Caco-2 (cell line): Measurements from ENCODE around the gene PPAN. TPM values are rescaled to one million over a fixed set of nuclear protein-coding genes. Genes with fewer than 3 reads are reported as not detected.

Source experiments
- BruUV-seq: library from RNA; stranded (reverse); fragments of 400-500 nt; replicated peaks from 2 replicates; lab custom pipeline; 2021; lab: Mats Ljungman, UMichigan
- CTCF ChIA-PET: fragments of 300-600 bp; sonication (Branson Sonifier 250); formaldehyde crosslinking; loops from one replicate; lab custom pipeline; 2022; ENCODE audit warnings: antibody characterized with exemption; lab: Charles Lee
- POLR2A ChIA-PET: fragments of 300-600 bp; sonication (Branson Sonifier 250); formaldehyde crosslinking; loops from one replicate; lab custom pipeline; 2022; ENCODE audit warnings: antibody characterized with exemption; lab: Charles Lee
- DNase-seq, 2 experiments: peaks; one replicate each; pipeline versions ENCODE4 v3.0.0 to v3.0.0-alpha.2; 2020 to 2022
- H3K27me3 ChIP-seq: replicated peaks from 2 replicates; pipeline ENCODE4 v1.6.0; 2011; ENCODE audit warnings: low read length; ENCODE audit not compliant: control insufficient read depth, insufficient read depth
- H3K36me3 ChIP-seq: 2 replicates; pipeline ENCODE4 v1.5.1; 2011; ENCODE audit warnings: low read length; ENCODE audit not compliant: control insufficient read depth, insufficient read depth
- H3K4me1 ChIP-seq: fragments of 250-450 bp; sonication (Bioruptor Pico); 2 replicates; pipeline ENCODE4 v1.5.1; 2020; ENCODE audit warnings: mild to moderate bottlenecking
- H3K4me3 ChIP-seq: 2 replicates; pipeline ENCODE4 v1.5.1; 2011; ENCODE audit warnings: low read depth, mild to moderate bottlenecking, control low read depth, low read length
- H3K9me3 ChIP-seq: fragments of 250-450 bp; sonication (Bioruptor Pico); 2 replicates; pipeline ENCODE4 v1.5.1; 2020; ENCODE audit warnings: mild to moderate bottlenecking, moderate library complexity
- H3K27ac Mint-ChIP-seq: one replicate; pipeline ENCODE4 v1.8.0; 2022; ENCODE audit warnings: mixed read lengths; ENCODE audit not compliant: unreplicated experiment
- H3K27me3 Mint-ChIP-seq: one replicate; pipeline ENCODE4 v1.8.0; 2022; ENCODE audit warnings: mixed read lengths; ENCODE audit not compliant: insufficient read depth, unreplicated experiment
- H3K36me3 Mint-ChIP-seq: one replicate; pipeline ENCODE4 v1.8.0; 2022; ENCODE audit warnings: mild to moderate bottlenecking, mixed read lengths; ENCODE audit not compliant: insufficient read depth, unreplicated experiment
- H3K4me1 Mint-ChIP-seq: one replicate; pipeline ENCODE4 v1.8.0; 2022; ENCODE audit warnings: low read depth, mixed read lengths; ENCODE audit not compliant: unreplicated experiment
- H3K4me3 Mint-ChIP-seq: one replicate; pipeline ENCODE4 v1.8.0; 2022; ENCODE audit warnings: mild to moderate bottlenecking, moderate library complexity, mixed read lengths; ENCODE audit not compliant: unreplicated experiment
- H3K9me3 Mint-ChIP-seq: one replicate; pipeline ENCODE4 v1.8.0; 2022; ENCODE audit warnings: mixed read lengths; ENCODE audit not compliant: unreplicated experiment
- intact Hi-C: fragments of 100-400 bp; cut with micrococcal nuclease; formaldehyde crosslinking; loops from one replicate; pipeline ENCODE4 v1.10.0; 2022; ENCODE audit not compliant: unreplicated experiment
- total RNA-seq: library from RNA; stranded (reverse); gene quantifications from 2 replicates; pipeline ENCODE4 v1.2.3, GENCODE V29; 2022
- TF ChIP-seq, protein P1 (sequence below), 2 experiments: fragments of 200-600 bp in 1 of 2; IDR thresholded peaks; 1 replicate in 1 of 2; 2 replicates in 1 of 2; pipeline versions ENCODE4 v1.5.1 to v1.8.0; 2011 to 2022; ENCODE audit warnings: antibody characterized with exemption in 1 of 2, control low read depth in 1 of 2, inconsistent platforms in 1 of 2, low read depth in 1 of 2, low read length in 1 of 2, mild to moderate bottlenecking in 1 of 2, moderate library complexity in 1 of 2; ENCODE audit not compliant: insufficient read depth in 1 of 2, severe bottlenecking in 1 of 2, unreplicated experiment in 1 of 2

The PPAN gene
- total RNA-seq, 1 experiment from 2014 or later, result 62.8 TPM

DNA sequence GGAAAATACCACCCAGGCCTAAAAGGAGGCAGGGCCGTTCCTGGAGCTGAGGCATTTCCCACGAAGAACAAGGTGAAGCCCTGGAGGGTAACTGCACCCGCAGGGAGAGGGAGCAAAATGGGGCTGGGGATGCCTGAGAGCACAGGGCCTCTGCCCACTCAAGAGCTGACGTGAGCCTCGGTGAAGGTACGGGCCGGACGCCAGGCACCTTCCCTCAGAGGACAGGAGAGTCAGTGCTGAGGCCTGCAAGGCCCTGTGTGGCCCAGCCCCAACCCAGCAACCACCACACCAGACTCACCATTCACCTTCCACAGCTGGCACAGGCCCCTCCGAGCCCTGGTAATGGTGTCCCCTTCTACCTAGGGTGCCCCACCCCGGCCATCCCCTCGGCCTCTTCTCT, 52.3 kb downstream of the PPAN start:
- H3K4me3 Mint-ChIP-seq, result no peak overlapping the region
- H3K4me3 ChIP-seq, result no peak overlapping the region
- no peaks in the 10 kb centered on the region for H3K27me3 Mint-ChIP-seq
- no peak overlapping the region for H3K27ac Mint-ChIP-seq
- ChIA-PET CTCF (no interaction called here), POLR2A (no interaction called here)
- H3K27me3 ChIP-seq, result no peaks in the 10 kb centered on the region
- no peak for DNase-seq
- no peaks in the 10 kb centered on the region for H3K4me1 Mint-ChIP-seq
- H3K36me3 Mint-ChIP-seq, result peaks cover 74% of the 10 kb centered on the region
- TF ChIP-seq, protein P1, sequence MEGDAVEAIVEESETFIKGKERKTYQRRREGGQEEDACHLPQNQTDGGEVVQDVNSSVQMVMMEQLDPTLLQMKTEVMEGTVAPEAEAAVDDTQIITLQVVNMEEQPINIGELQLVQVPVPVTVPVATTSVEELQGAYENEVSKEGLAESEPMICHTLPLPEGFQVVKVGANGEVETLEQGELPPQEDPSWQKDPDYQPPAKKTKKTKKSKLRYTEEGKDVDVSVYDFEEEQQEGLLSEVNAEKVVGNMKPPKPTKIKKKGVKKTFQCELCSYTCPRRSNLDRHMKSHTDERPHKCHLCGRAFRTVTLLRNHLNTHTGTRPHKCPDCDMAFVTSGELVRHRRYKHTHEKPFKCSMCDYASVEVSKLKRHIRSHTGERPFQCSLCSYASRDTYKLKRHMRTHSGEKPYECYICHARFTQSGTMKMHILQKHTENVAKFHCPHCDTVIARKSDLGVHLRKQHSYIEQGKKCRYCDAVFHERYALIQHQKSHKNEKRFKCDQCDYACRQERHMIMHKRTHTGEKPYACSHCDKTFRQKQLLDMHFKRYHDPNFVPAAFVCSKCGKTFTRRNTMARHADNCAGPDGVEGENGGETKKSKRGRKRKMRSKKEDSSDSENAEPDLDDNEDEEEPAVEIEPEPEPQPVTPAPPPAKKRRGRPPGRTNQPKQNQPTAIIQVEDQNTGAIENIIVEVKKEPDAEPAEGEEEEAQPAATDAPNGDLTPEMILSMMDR (IDR thresholded peaks at IDR 0.05; ENCODE audit: insufficient read depth in 1 of 2, low read depth in 1 of 2, low read length in 1 of 2, severe bottlenecking in 1 of 2, unreplicated experiment in 1 of 2), result no peak
- no peaks in the 10 kb centered on the region for H3K9me3 Mint-ChIP-seq
- BruUV-seq, result no TSS peak
- H3K9me3 ChIP-seq, result no peaks in the 10 kb centered on the region
- peaks cover 2% of the 10 kb centered on the region for H3K36me3 ChIP-seq
- no peaks in the 10 kb centered on the region for H3K4me1 ChIP-seq
- intact Hi-C loops, result no loop called here

DNA sequence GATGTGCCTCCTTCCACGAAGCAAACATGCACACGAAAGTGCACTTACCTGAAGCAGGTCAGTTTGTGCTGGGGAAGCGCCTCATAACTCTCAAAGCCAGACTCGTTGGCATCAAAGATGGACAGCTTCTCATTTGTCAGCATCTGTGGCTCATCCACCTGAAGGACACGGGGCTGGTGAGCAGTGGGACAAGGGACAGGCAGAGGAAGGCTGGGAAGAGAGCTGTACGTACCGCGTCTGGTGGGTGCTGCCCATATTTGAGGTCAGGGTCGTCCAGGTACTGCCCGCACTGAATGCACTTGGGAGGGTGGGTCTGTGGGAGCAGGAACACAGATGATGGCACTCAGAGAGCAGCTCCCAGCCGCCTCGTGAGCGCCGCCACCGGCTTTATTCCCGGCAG, 53.4 kb downstream of the PPAN start:
- H3K27me3 Mint-ChIP-seq, result no peaks in the 10 kb centered on the region
- Histone ChIP-seq H3K4me1 (no peaks in the 10 kb centered on the region), H3K36me3 (peaks cover 2% of the 10 kb centered on the region), H3K9me3 (no peaks in the 10 kb centered on the region), H3K27me3 (no peaks in the 10 kb centered on the region), H3K4me3 (no peak overlapping the region)
- no peak for DNase-seq
- no peak overlapping the region for H3K27ac Mint-ChIP-seq
- H3K4me3 Mint-ChIP-seq, result no peak overlapping the region
- BruUV-seq, result no TSS peak
- no peaks in the 10 kb centered on the region for H3K4me1 Mint-ChIP-seq
- ChIA-PET POLR2A (no interaction called here), CTCF (no interaction called here)
- intact Hi-C loops, result no loop called here
- H3K36me3 Mint-ChIP-seq, result peaks cover 74% of the 10 kb centered on the region
- TF ChIP-seq, protein P1 (IDR thresholded peaks at IDR 0.05; ENCODE audit: insufficient read depth in 1 of 2, low read depth in 1 of 2, low read length in 1 of 2, severe bottlenecking in 1 of 2, unreplicated experiment in 1 of 2), result no peak
- no peaks in the 10 kb centered on the region for H3K9me3 Mint-ChIP-seq

Other genes with a start within 250 kb of the PPAN start
- gene OLFM2, start 169.8 kb upstream of the PPAN start, total RNA-seq, result 0.30 and 0.34 TPM in 2 replicates
- gene COL5A3, start 95.9 kb upstream of the PPAN start, total RNA-seq, result not detected in 2 replicates
- not detected in 2 replicates for gene RDH8, start 92.9 kb upstream of the PPAN start, total RNA-seq
- gene SHFL, start 20.0 kb upstream of the PPAN start, total RNA-seq, result 3.6 and 6.2 TPM in 2 replicates
- 0.23 and 0.49 TPM in 2 replicates for gene ANGPTL6, start 3.7 kb upstream of the PPAN start, total RNA-seq
- 18.4 and 18.6 TPM in 2 replicates for gene P2RY11, start 5.3 kb downstream of the PPAN start, total RNA-seq
- gene EIF3G, start 13.5 kb downstream of the PPAN start, total RNA-seq, result 214 and 229 TPM in 2 replicates
- gene DNMT1, start 88.6 kb downstream of the PPAN start, total RNA-seq, result 144 and 171 TPM in 2 replicates
- 6.2 and 7.2 TPM in 2 replicates for gene S1PR2, start 125.0 kb downstream of the PPAN start, total RNA-seq
- gene MRPL4, start 145.9 kb downstream of the PPAN start, total RNA-seq, result 85.9 and 87.4 TPM in 2 replicates
- gene ICAM1, start 164.8 kb downstream of the PPAN start, total RNA-seq, result 15.7 and 17.9 TPM in 2 replicates
- 9.0 and 9.4 TPM in 2 replicates for gene ICAM4, start 180.6 kb downstream of the PPAN start, total RNA-seq
- 2.5 and 3.2 TPM in 2 replicates for gene ICAM5, start 183.6 kb downstream of the PPAN start, total RNA-seq
- 2.5 and 3.8 TPM in 2 replicates for gene ZGLP1, start 203.5 kb downstream of the PPAN start, total RNA-seq
- 28.7 and 30.3 TPM in 2 replicates for gene FDX2, start 209.7 kb downstream of the PPAN start, total RNA-seq
- 53.9 and 55.1 TPM in 2 replicates for gene RAVER1, start 227.2 kb downstream of the PPAN start, total RNA-seq
- 6.9 and 9.8 TPM in 2 replicates for gene ICAM3, start 233.3 kb downstream of the PPAN start, total RNA-seq